Glomerular endothelial cell (primary cell): Measurements from ENCODE around the gene ITGBL1. TPM values are rescaled to one million over a fixed set of nuclear protein-coding genes. Genes with fewer than 3 reads are reported as not detected.

Experiments
- DNase-seq: peaks from one replicate; pipeline ENCODE4 v3.0.0-alpha.2; 2011; ENCODE audit warnings: low read depth, low spot score; ENCODE audit errors: extremely low read depth
- total RNA-seq: library from RNA; depleted of rRNA; stranded (reverse); fragments of >200 nt; gene quantifications from 2 replicates; pipeline ENCODE4 v1.2.3, GENCODE V29; 2015

Gene ITGBL1, protein sequence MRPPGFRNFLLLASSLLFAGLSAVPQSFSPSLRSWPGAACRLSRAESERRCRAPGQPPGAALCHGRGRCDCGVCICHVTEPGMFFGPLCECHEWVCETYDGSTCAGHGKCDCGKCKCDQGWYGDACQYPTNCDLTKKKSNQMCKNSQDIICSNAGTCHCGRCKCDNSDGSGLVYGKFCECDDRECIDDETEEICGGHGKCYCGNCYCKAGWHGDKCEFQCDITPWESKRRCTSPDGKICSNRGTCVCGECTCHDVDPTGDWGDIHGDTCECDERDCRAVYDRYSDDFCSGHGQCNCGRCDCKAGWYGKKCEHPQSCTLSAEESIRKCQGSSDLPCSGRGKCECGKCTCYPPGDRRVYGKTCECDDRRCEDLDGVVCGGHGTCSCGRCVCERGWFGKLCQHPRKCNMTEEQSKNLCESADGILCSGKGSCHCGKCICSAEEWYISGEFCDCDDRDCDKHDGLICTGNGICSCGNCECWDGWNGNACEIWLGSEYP
- 1.3 and 1.4 TPM in 2 replicates for total RNA-seq

DNA sequence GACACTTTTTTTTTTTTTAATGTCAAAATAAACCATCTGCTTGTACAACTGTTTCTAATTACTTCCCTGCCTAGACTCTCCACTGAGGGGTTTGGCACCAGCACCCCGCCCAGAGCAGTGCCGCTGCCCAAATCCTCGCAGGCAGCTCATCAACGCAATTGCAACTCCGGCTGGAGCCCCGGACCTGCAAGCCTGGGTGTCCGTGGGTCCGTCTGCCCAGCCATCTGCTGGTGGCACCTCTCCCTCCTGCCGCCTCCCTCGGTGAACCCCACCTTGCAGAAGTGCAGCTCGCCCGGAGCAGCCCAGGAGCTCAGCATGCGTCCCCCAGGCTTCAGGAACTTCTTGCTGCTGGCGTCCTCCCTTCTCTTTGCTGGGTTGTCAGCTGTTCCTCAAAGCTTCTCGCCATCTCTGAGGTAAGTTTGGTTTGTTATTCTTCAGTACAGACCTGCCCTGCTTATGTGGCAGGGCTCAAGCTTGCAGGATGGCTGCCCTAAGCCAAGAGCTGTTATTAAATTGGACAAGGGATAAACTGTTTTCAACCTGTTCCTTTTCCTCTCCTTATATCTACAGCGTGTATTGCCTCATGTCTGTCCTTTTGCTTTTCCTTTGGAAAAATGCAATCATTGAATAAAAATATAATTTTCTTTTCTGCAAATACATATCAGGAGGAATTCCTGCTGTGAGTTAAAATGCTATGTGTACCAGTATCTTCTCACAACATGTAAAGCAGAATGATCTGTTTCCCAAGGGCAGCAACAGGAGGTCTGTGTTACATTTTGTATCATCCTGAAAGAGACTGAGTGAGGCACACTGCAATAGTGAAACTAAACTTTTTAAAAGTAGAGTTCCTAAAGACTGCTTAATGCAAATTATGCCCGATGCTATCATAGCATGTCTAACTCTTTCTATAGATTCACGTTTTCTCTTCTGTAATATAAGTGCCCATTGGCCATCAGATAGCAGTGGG, at the start of gene ITGBL1:
TSS of gene ITGBL1 (plus strand) at position 157 of the 967 bp plus-strand sequence. CDS start at position 316, 159 bp downstream.
- no peak for DNase-seq

DNA sequence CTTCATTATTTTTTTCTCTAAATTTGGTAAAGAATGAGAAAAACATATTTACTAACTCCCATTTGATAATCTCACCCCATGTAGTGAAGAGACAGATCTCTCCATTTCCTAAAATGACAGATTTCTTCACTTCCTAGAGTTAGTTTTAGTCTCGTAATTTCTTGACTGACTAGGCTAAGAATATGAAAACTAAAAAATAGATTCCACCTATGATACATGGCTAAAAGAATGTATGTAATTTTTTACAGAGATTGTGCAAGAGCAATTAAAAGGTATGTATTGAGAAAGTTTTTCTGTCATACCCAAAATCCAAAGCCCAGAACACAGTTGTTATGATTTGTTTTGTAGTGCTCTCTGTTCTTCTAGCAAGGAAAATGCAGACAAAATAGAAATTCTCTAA, 45.7 kb upstream of the ITGBL1 start:
- DNase-seq: no peak

DNA sequence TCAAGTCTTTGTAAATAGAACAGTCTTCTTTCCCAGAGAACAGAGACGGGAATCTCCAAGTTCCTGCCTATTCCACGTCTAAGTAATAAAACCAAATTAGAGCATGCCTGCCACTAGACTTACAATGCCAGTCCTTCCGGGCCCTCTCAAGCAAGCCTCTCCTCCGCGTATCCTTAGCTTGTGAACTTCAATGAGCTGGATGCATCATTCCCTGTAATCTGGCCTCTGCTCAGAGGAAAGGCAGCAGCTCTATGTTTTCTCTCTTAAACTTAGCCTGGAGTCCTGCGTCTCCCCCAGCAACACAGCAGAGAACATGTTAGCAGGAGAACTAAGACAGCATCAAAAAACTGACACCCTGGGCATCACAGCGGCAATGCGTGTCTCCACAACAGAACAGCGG, 44.3 kb upstream of the ITGBL1 start:
- DNase-seq: no peak

DNA sequence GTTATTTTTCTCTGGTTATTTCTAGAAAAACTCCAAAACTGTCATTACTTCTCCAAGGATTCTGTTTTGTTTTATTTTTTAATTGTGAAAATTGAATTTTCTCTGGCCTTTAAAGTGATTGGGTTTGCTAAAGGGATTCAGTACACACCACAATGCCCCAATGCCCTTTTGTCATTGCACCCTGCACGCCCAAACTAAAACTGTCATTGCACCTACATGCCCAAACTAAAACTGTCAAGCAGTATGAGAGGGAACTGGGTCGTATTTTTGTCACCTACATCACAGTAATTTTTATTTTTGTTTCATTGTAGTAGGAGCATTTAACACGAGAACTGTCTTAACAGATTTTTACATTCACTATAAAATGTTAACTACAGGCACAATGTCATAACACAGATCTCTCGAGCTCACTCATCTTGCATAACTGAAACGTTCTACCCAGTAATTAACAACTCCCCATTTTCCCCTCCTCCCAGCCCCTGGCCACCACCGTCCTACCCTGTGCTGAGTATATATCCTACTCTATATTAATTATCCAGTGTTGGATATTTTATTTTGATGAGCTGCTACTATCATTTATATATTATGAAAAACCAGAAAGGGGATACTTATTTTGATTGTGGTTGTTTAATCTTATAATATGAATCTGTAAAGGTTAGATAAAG, 43.4 kb upstream of the ITGBL1 start:
- DNase-seq: no peak

DNA sequence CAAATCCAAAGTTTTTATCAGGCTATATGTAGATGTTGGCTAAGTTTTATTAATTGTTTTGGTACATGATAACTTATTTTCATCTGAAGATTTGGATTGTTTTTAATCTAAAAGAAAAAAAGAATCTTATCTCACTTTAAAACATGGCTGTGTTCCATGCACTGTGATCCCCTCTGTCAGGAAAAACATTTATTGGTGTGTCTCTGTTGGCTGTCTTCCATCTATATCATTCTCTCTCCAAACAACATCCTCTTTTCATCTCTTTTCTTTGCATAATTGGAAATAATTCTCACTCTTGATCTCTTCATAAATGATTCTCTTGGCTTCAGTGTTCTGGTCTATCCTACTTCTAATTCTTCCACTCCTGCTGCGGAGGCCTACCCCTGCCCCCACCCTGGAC, 40.4 kb upstream of the ITGBL1 start:
- DNase-seq: no peak

DNA sequence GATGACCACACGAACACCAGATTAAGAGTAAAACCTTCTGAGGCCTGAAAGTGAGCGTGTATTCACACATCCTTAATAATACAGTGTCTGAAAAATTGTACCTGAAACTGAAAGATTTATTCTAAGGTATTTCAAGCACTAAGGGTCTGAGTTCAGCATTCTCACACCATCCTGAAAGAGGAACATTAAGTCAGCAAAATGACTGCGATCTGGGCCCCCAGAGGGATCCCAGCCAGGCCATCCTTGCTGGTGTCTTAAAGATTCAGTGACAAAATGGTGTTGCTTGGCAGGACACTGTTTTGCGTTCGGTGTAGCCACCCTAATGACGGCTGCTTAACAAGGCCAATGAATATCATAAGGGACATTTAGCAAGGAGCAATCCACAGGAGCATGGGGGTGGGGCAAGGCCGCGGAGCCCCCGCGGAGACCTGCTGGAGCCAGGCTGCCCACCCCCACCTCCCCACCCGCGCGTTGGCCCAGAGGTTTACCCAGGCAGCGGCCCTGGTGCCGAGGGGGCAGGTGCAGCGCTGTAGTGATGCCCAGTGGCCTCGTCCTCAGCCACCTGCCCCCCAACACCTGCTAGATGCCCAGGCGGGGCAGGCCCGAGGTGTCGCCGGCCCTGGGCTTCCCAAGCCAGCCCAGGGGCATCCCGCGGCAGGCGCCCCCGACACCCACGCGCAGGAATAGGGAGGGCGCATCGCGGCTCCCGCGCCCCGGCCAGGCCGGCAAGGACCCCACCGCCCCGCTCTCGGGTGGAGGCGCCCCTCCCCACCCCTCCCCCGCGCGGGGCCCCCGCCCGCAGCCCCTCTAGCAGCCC, 36.9 kb upstream of the ITGBL1 start:
- no peak for DNase-seq

DNA sequence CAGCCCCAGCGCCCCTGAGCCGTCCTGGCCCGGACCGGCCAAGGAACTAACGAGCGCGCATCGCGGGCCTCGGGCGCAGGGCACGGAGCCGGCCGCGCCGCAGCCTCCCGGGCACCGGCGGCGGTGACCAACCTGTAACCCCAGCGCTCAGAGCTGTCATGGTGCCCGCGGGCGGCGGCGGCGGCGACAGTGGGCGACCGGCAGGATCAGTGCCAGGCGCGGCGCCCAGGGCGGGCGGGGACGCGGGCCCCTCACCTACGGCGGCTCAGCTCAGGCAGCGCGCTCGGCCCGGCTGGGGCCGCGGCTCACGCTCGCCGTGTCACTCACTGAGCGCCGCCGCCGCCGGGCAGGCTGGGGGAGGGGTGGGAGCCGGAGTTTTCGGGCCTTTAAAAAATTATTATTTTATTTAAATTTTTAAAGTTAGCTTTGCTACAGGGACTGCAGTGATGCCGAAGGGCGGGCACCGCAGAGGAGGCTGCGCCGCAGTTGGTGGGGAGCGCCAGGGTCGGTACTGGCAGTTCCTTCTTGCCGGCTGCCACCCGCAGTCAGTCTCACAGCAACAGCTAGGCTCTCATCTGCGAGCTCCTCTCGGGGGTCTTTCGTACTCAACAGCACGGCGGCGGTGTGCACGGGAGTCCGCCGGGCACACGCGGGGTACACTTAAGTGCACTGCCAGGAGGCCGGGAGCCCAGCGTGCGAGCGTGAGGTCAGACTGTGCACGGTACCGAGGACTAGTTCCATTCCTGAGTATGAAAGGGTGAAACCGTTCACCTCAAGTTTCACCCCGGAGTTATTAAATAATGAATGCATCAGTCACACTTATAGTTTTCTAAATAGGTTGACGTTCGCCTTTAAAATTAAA, 36.1 kb upstream of the ITGBL1 start, which contains the start of gene NALCN:
TSS of gene NALCN (minus strand) at position 328 of the 862 bp plus-strand sequence. CDS start 17,382 bp downstream, outside the sequence.
- DNase-seq: no peak

DNA sequence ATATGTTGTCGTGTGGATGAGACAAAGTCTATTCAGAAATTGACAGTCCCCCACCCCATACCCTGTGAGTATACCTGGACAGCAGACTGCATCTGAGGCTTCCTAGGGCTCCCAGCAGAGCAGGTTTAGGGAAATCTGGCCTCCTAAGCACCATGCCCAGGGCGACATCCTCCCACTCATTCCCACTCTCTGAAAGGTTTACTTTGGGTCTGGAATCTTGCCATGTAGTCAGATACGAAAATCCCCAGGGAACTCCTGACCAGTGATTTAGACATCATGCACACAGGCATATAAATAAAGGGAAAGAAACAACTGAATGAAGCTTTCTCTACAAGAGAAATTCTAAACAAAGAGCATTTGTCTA, 35.5 kb upstream of the ITGBL1 start:
- no peak for DNase-seq

DNA sequence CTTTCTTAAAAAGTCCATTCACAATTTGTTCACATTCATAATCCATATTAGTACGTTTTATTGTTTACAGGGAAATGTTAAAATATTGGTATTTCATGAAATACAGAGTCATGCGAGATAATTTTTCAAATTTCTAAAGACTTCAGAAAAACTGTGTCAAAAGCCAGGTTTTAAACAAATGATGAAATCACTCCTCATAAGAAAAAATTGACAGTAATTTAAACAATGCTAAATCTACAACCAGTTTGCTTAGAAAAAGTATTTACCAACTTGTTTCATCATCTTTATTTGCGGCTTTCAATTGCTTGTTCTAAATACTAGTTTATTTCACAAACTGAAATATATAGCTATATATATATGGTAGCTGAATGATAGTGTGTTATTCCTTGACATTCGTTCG, 35.0 kb upstream of the ITGBL1 start:
- no peak for DNase-seq

DNA sequence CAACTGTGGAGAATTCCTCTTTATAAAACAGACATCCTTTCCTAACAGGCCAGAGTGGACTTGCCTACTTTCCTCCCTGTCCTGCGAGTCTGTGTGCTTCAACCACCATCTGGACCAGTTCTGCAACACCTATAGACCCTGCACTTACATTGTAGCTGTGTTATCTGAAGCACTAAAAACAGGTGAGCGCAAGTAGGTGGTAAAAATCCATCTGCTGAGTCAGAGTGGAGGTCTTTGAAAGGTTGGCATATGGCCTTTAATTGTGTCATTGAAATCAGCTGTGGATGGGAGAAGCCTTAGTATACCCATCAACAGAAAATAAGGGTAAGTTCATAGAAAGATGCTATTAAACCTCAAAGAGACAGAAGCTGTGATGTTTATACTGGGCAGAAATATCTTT, 28.6 kb upstream of the ITGBL1 start:
- DNase-seq: no peak

DNA sequence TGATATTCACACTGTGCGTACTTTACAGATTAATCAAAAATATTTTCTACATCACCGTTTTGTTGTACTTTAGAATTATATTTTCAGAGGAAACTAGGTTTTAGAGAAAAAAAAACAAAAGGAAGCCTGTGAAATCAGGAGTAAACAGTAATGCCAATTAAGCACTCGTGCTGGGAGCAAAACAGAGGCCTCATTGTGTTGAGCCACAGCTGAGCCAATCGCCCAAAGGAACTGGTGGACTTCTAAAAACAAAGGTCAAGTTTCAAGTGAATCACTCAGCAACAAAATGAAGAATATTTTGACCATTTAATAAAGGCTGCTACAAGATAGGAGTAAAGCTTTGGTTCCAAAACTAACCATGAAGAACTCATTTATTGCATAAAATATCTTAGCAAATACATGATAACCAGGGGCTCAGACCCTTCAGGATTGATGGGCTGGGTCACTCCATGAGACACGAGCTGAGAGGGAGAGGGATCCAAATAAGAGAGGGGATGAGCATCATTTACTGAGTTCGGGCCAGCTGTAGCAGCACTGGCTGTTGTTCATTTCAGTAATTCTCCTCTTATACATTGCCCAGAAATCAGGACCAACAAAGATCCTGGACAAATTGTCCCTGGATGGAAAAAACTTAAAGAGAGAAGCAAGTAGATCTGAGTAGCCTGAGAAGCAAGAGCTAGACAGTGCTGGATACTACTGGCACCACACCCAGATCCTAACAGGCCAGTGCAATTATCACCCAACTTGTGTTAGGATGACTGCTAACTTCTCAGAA, 27.9 kb upstream of the ITGBL1 start:
- no peak for DNase-seq

DNA sequence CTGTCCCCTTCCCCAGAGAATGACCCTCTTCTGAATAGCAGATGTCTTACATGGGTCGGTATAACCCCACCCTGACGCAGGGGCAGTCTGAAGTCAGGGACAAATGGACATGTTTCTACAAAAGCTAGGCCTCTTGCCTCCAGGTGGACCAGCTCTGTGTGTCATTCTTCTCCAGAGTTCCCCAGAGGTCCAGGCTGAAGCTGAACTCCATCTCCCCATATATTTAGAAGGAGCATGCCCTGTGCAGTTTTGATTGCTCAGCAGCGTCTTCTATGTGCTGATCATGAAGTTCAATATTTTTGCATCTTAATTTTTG, 27.4 kb upstream of the ITGBL1 start:
- no peak for DNase-seq

DNA sequence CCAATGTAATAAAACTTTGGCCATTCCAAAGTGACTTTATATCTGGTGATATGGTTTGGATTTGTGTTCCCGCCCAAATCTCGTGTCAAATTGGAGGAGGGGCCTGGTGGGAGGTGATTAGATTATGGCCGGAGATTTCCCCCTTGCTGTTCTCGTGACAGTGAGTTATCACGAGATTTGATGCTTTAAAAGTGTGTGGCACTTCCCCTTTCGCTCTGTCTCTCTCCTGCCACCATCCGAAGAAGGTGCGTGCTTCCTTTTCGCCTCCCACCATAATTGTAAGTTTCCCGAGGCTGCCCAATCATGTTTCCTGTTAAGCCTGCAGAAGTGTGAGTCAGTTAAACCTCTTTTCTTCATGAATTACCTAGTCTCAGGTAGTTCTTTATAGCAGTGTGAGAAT, 26.9 kb upstream of the ITGBL1 start:
- DNase-seq: no peak

DNA sequence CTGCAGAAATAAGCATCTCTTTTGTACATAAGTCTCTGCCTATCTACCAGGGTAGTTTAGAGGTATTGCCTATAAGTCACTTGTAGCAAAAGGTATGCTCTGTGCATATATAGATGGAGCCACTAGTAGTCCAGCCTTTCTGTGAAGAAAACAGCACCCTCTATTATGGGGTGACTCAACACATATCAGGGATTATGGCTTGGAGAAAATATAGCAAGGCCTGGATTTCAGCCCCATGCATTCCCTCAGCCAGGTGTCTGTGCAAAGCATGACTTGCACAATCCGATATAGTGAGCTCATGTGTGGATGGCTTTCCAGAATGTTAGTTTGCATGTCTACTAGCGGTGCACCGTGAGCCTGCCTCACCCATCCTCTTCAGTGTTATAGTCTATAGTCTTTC, 22.7 kb upstream of the ITGBL1 start:
- no peak for DNase-seq

DNA sequence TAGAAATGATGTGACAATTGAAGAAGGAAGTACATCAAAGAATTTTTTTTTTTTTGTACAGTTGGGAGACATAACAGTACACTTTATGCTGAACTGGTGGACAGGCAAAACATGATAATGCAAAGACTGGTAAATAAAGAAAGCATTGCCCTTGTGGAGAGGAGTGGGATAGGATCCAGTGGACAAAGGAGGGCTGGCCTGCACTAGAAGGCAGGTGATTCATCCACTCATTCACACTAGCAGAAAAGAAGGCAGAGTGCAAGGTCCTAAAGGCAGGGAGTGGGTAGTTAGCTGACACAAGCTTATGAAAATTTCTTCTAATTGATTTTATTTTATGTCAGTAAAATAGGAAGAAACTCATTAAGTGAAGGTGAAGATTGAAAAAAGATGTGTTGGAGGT, 18.6 kb upstream of the ITGBL1 start:
- DNase-seq: no peak

DNA sequence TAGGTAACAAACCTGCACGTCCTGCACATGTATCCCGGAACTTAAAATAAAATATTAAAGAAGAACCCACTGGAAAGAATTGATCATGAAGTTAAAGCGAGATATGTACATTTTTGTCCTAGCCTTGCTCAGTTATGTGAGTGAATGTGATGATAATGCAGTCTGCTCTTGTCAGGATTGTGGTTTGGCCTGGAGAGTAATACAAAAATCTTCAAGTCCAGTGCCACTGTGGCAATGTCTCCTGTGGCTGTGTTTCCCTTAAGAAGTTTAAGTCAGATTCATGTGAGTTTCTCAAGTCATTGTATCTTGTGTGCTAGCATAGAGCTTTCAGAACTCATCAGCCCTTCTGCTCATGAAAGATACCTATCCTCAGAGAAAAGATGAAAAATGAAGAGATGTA, 18.0 kb upstream of the ITGBL1 start:
- DNase-seq: no peak

DNA sequence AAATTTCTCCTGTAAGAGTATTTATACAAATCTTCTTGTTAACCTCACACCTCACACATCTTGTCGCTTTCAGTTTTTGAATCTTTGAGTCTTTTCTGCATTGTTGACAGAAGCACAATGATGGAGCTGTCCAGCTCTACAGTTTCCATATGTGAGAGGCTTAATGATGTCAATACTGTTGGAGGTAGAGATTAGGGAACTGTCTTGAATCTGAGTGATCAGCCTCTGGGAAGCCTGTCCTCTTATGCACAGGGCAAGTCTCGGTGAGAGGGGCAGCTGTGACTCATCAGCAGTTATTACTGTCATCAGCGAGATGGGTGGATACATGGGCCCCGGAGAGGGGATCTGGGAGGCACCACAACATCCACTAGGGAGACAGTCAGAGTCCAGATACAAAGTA, 4.6 kb upstream of the ITGBL1 start:
- DNase-seq: no peak
